ENCODE measurements around the gene VAMP5. TPM values are rescaled to one million over a fixed set of nuclear protein-coding genes. Genes with fewer than 3 reads are reported as not detected.
A peak's percentile ranks its signal among the peaks of the same experiment; 100 is the strongest.

VAMP5 gene
- total and polyA plus RNA-seq, 2 experiments from 2014 or later: 2.7 to 36.1 TPM

- no peak for TF ChIP-seq EZH2 (IDR thresholded peaks at IDR 0.05; ENCODE audit: borderline replicate concordance)
- Histone ChIP-seq H3K27me3 (no peaks in the 10 kb centered on the region), H4K20me1 (ENCODE audit: insufficient read depth, poor library complexity, severe bottlenecking) (no peaks in the 10 kb centered on the region), H2AFZ (peak within 1 kb of the TSS; percentile 88), H3K27ac (peak within 1 kb of the TSS; percentile 96), H3K9me2 (replicated peaks; ENCODE audit: insufficient read depth) (no peaks in the 10 kb centered on the region), H3K79me2 (peaks cover 45% of the 10 kb centered on the region), H3K36me3 (replicated peaks; ENCODE audit: insufficient read depth, low read depth) (no peaks in the 10 kb centered on the region), H3K4me3 (peak within 1 kb of the TSS; percentile 64), H3K4me1 (ENCODE audit: insufficient read depth) (peaks cover 15% of the 10 kb centered on the region), H3K4me2 (peak within 1 kb of the TSS; percentile 93), H3K9me3 (ENCODE audit: low read depth) (no peaks in the 10 kb centered on the region)
- DNase-seq (ENCODE audit: low spot score): peak; percentile 98
- WGBS (ENCODE audit: low lambda C conversion rate, missing lambda C conversion rate): 9% methylated on average over 52 of the region's 64 CpGs
Observed at GRCh38 chr2:85561280-85562212, 22.7 kb upstream of the VAMP5 start, which contains the start of gene GGCX. Gene GGCX (minus strand): TSS chr2:85561493. CDS start chr2:85561428, 65 bp downstream.

DNA sequence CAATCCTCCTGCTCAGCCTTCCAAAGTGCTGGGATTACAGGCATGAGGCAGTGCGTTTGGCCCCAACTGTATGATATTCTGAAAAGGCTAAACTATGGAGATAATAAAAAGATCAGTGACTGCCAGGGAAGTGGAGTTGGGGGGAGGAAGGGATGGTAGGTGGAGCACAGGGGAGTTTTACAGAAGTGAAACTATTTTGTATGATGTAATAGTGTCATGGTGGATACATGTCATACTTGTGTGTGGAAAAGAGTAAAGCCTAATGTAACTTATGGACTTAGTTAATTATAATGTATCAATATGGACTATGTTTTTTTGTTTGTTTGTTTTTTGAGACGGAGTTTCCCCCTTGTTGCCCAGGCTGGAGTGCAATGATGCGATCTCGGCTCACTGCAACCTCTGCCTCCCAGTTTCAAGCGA, 20.1 kb upstream of the VAMP5 start:
- no peak for DNase-seq (ENCODE audit: low spot score)
- no peak overlapping the region for H3K27ac ChIP-seq
- H3K79me2 ChIP-seq: peaks cover 19% of the 10 kb centered on the region
- no peaks in the 10 kb centered on the region for H4K20me1 ChIP-seq (ENCODE audit: insufficient read depth, poor library complexity, severe bottlenecking)
- H3K4me2 ChIP-seq: no peak overlapping the region
- H2AFZ ChIP-seq: no peak overlapping the region
- peaks cover 12% of the 10 kb centered on the region for H3K4me1 ChIP-seq (ENCODE audit: insufficient read depth)
- TF ChIP-seq EZH2 (IDR thresholded peaks at IDR 0.05; ENCODE audit: borderline replicate concordance): no peak
- no peak for TF ChIP-seq CTCF (IDR thresholded peaks at IDR 0.05; ENCODE audit: poor library complexity)
- no peak for TF ChIP-seq EZH2phosphoT487 (IDR thresholded peaks at IDR 0.05; ENCODE audit: low read depth, severe bottlenecking, unreplicated experiment)
- H3K9me3 ChIP-seq (ENCODE audit: low read depth): no peaks in the 10 kb centered on the region
- no peaks in the 10 kb centered on the region for H3K36me3 ChIP-seq (replicated peaks; ENCODE audit: insufficient read depth, low read depth)
- H3K9me2 ChIP-seq (replicated peaks; ENCODE audit: insufficient read depth): no peaks in the 10 kb centered on the region
- H3K4me3 ChIP-seq: no peak overlapping the region
- H3K27me3 ChIP-seq: no peaks in the 10 kb centered on the region
- 86% methylated on average over 5 of the region's 5 CpGs for WGBS (ENCODE audit: low lambda C conversion rate, missing lambda C conversion rate)

DNA sequence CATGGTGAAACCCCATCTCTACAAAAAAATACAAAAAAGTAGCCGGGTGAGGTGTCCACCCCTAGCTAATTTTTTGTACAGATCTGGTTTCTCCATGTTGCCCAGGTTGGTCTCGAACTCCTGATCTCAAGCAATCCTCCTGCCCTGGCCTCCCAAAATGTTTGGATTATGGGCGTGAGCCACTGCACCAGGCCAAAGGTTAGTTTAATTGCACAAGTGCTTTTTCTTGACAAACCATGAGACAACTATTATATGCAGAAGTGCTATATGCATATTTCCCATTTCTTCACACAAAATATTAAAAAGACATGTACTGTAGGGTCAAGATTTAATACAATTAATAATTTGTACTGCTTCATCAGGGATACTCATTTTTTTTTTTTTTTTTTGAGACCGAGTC, 18.0 kb upstream of the VAMP5 start:
- Histone ChIP-seq H2AFZ (no peak overlapping the region), H4K20me1 (ENCODE audit: insufficient read depth, poor library complexity, severe bottlenecking) (no peaks in the 10 kb centered on the region), H3K4me1 (ENCODE audit: insufficient read depth) (no peaks in the 10 kb centered on the region), H3K9me2 (replicated peaks; ENCODE audit: insufficient read depth) (no peaks in the 10 kb centered on the region), H3K36me3 (replicated peaks; ENCODE audit: insufficient read depth, low read depth) (no peaks in the 10 kb centered on the region), H3K9me3 (ENCODE audit: low read depth) (no peaks in the 10 kb centered on the region), H3K4me3 (no peak overlapping the region), H3K4me2 (no peak overlapping the region), H3K79me2 (no peaks in the 10 kb centered on the region), H3K27me3 (no peaks in the 10 kb centered on the region), H3K27ac (no peak overlapping the region)
- TF ChIP-seq EZH2 (IDR thresholded peaks at IDR 0.05; ENCODE audit: borderline replicate concordance) (no peak), CTCF (IDR thresholded peaks at IDR 0.05; ENCODE audit: poor library complexity) (no peak), EZH2phosphoT487 (IDR thresholded peaks at IDR 0.05; ENCODE audit: low read depth, severe bottlenecking, unreplicated experiment) (no peak)
- WGBS (ENCODE audit: low lambda C conversion rate, missing lambda C conversion rate): 86% methylated on average over 4 of the region's 4 CpGs
- no peak for DNase-seq (ENCODE audit: low spot score)

DNA sequence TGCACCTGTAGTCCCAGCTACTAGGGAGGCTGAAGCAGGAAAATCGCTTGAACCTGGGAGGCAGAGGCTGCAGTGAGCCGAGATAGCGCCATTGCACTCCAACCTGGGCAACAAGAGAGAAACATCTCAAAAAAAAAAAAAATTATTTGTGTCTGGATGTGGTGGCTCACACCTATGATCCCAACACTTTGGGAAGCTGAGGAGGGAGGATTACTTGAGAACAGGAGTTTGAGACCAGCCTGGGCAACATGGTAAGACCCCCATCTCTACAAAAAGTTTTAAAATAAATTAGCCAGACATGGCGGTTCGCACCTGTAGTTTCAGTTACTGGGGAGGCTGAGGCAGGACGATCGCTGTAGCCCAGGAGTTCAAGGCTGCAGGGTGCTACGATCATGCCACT, 8.5 kb upstream of the VAMP5 start:
- no peaks in the 10 kb centered on the region for H3K9me3 ChIP-seq (ENCODE audit: low read depth)
- no peaks in the 10 kb centered on the region for H4K20me1 ChIP-seq (ENCODE audit: insufficient read depth, poor library complexity, severe bottlenecking)
- no peak overlapping the region for H3K4me3 ChIP-seq
- TF ChIP-seq CTCF (IDR thresholded peaks at IDR 0.05; ENCODE audit: poor library complexity) (no peak), EZH2 (IDR thresholded peaks at IDR 0.05; ENCODE audit: borderline replicate concordance) (no peak), EZH2phosphoT487 (IDR thresholded peaks at IDR 0.05; ENCODE audit: low read depth, severe bottlenecking, unreplicated experiment) (no peak)
- WGBS (ENCODE audit: low lambda C conversion rate, missing lambda C conversion rate): 86% methylated on average over 8 of the region's 8 CpGs
- no peaks in the 10 kb centered on the region for H3K36me3 ChIP-seq (replicated peaks; ENCODE audit: insufficient read depth, low read depth)
- no peak overlapping the region for H3K4me2 ChIP-seq
- peaks cover 31% of the 10 kb centered on the region for H3K4me1 ChIP-seq (ENCODE audit: insufficient read depth)
- no peak for DNase-seq (ENCODE audit: low spot score)
- H3K27ac ChIP-seq: peak overlapping the region; percentile 37
- H2AFZ ChIP-seq: no peak overlapping the region
- H3K79me2 ChIP-seq: peaks cover 24% of the 10 kb centered on the region
- no peaks in the 10 kb centered on the region for H3K9me2 ChIP-seq (replicated peaks; ENCODE audit: insufficient read depth)
- no peaks in the 10 kb centered on the region for H3K27me3 ChIP-seq

Measured in hepatocyte (in vitro differentiated cells).